Right renal cortex interstitium (tissue), 3 donors: ENCODE measurements around the gene LACTBL1. TPM values are rescaled to one million over a fixed set of nuclear protein-coding genes. Genes with fewer than 3 reads are reported as not detected.

ENCODE experiments used
- DNase-seq, 3 donors: peaks; one replicate each; pipeline ENCODE4 v3.0.0-alpha.2; 2013; ENCODE audit warnings: low read depth in 3 of 3, low spot score in 2 of 3
- polyA plus RNA-seq, 3 donors: library from polyadenylated mRNA; unstranded; fragments of 120-200 nt; gene quantifications; one replicate each; pipeline ENCODE4 v1.2.1, GENCODE V29; 2013; ENCODE audit not compliant: insufficient read length in 3 of 3

LACTBL1 gene
- polyA plus RNA-seq, 3 donors, result not detected

DNA sequence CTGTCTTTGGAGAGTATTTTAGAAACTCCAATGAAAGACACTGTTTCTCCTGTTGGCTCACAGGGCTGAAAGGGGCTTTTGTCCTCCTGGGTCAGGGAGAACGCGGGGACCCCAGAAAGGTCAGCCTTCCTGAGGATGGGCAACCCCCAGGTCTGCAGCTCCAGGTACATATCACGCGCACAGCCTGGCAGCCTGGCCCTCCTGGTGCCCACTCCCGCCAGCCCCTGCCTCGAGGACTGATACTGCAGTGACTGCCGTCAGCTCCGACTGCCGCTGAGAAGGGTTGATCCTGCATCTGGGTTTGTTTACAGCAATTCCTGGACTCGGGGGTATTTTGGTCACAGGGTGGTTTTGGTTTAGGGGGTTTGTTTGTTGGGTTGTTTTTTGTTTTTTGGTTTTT is 58.5 kb downstream of the LACTBL1 start:
- DNase-seq, result no peak

DNA sequence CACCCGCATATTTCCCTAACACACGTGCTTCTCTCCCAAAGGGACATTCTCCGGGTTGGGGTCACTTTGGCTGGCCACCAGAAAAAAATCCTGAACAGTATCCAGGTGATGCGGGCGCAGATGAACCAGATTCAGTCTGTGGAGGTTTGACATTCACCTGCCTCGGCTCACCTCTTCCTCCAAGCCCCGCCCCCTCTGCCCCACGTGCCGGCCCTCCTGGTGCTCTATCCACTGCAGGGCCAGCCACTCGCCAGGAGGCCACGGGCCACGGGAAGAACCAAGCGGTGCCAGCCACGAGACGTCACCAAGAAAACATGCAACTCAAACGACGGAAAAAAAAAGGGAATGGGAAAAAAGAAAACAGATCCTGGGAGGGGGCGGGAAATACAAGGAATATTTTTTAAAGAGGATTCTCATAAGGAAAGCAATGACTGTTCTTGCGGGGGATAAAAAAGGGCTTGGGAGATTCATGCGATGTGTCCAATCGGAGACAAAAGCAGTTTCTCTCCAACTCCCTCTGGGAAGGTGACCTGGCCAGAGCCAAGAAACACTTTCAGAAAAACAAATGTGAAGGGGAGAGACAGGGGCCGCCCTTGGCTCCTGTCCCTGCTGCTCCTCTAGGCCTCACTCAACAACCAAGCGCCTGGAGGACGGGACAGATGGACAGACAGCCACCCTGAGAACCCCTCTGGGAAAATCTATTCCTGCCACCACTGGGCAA is 59.1 kb downstream of the LACTBL1 start:
- DNase-seq, result no peak

DNA sequence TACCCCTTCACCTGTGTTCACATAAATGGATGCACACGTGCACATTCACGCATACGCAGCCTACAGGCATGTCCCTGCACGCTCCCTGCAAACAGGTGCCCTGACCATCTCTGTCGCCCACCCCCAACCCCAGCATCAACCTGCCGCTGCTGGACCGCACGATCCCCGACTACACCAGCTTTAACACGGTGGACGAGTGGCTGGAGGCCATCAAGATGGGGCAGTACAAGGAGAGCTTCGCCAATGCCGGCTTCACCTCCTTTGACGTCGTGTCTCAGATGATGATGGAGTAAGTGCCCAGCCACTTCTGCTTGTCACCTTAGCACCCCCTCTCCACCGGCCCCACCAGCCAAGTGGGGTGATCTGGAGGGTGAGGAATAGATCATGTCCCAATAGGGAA is 60.4 kb downstream of the LACTBL1 start:
- DNase-seq, result no peak

DNA sequence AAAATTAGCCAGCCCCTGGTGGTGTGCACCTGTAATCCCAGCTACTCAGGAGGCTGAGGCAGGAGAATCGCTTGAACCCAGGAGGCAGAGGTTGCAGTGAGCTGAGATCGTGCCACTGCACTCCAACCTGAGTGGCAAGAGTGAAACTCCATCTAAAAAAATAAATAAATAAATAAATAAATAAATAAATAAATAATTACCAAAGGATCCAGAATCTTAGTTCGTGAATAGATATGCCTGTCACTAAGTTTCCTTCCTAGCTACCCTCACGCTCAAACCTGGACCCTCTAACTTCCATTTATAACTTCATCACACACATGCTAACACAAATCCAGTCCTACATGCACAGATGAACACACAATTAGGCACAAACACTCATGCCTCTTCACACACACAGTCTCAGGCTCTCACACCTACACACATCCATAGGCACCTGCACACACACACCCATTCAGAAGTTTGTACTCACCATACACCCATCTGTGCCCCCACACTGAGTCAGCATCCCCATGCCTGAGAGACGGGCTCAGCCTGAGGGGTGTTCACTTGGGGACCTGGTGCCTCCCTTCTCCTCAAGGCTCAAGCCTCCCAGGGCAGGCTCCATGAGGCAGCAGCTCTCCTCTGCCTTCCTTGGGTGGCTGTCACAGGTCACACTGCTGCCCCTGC is 61.5 kb downstream of the LACTBL1 start:
- DNase-seq, result no peak

DNA sequence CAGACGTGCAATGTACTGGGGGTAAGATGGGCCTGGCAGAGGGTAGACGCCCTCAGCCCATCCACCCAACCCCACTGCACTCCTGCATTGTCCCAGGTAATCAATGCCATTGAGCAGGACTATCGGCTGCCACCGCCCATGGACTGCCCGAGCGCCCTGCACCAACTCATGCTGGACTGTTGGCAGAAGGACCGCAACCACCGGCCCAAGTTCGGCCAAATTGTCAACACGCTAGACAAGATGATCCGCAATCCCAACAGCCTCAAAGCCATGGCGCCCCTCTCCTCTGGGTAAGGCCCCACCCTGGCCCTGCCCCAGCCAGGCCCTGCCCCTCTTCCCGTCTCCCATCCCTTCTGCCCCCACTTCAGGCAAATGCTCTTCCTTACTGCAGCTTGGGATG is 62.4 kb downstream of the LACTBL1 start:
- no peak for DNase-seq

DNA sequence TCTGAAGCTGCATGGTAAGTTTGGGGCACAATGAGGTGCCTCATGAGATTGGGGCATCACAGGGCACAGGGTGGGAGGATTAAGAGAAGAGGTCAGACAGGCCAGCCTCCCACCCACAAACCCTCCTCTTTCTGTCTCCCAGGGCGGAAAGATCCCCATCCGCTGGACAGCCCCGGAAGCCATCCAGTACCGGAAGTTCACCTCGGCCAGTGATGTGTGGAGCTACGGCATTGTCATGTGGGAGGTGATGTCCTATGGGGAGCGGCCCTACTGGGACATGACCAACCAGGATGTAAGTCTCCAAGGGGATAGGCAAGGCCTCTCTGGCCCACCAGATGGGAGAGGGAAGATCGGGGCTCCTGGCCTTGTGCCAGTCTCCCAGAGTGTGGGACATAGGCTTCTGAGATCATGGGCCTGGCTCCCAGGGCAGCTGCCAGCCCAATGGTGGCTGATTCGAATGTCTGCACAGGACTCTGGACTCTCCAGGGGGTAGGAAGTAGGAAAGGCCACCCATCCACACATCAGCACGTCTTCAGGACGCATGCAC is 63.7 kb downstream of the LACTBL1 start:
- no peak for DNase-seq

DNA sequence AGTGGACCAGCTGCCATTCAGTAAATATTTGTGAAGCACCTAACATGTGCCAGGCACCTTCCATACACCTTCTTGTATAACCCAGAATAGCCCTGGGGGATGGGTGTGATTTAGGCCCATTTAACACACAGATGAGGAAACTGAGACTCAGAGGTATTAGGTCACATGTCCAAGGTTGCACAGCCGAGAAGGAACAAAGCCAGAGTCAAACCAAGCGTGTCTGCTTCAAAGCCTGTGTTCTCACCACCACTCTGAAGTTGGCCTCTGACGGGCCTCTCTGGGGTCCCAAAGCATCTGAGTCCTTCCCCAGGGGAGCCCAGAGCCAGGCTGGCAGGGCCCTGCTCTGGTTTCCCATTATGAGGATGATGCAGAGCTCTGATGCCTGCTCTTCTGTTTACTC is 65.1 kb downstream of the LACTBL1 start:
- no peak for DNase-seq

DNA sequence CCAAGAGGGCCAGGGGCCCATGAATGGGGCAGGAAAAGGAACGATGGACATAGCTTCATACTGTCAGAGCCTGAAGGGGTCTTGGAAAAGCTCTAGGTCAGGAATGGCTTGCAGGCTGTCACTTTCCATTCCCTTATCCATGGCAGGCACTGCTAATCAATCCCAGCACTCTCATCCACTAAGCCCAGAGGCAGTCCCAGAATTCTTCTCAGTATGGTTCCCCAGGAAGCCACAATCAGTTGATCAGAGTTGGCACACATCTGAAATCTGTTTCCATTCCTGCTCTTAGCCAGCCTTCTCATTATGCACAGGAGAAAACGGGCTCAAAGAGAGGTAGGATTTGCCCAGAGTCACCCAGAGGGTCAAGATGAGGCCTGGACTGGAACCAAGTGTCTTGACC is 65.7 kb downstream of the LACTBL1 start:
- DNase-seq, result no peak

DNA sequence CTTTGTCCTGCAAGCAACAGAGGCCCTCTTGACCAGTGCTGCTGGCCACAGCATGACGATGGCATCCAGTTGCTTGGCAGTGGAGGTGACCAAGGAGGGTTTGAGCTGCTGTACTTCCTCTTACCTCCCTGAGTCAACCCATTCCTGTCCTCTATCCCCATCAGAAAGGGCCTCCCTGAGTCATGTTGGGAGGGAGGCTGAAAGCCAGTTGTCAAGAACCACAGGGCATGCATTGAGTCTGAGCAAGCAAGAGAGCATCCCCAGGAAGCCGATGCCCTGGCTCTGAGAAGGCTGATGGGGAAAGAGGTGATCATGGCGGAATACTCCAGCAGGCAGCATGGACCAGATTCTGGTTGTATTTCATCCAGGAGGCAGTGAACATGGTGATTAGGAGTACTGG is 69.6 kb downstream of the LACTBL1 start:
- no peak for DNase-seq

Other genes starting within 250 kb of the LACTBL1 start
- under 1 TPM in 1 of 3 donors, not detected in 2; 0.44 TPM for gene TEX46, start 43.0 kb upstream of the LACTBL1 start, polyA plus RNA-seq
- 100 to 1,000 TPM; 129 to 136 (median 131) TPM for gene KDM1A, start 46.6 kb upstream of the LACTBL1 start, polyA plus RNA-seq
- gene LUZP1, start 196.0 kb upstream of the LACTBL1 start, polyA plus RNA-seq, result 10 to 100 TPM; 31.1 to 36.4 (median 31.4) TPM
- gene HTR1D, start 244.6 kb upstream of the LACTBL1 start, polyA plus RNA-seq, result under 1 TPM; 0.17 to 0.33 (median 0.28) TPM